Lung (tissue), 12 donors: ENCODE measurements around the gene TIMP3. TPM values are rescaled to one million over a fixed set of nuclear protein-coding genes. Genes with fewer than 3 reads are reported as not detected.

Source experiments
- ATAC-seq: fragments of 200-7000 bp; cut with Tn5 transposase; one replicate; pipeline ENCODE4 v1.9.1; 2020; ENCODE audit warnings: moderate number of reproducible peaks; ENCODE audit not compliant: insufficient read depth, low FRiP score
- DNase-seq, 3 donors: peaks; one replicate each; pipeline ENCODE4 v3.0.0-alpha.2; 2013 to 2017
- H3K27ac ChIP-seq, 2 donors: one replicate each; pipeline ENCODE4 v1.5.1; 2013; ENCODE audit warnings: mild to moderate bottlenecking in 2 of 2, moderate library complexity in 2 of 2, control low read depth in 1 of 2, inconsistent platforms in 1 of 2, low read depth in 1 of 2, low read length in 1 of 2
- H3K27me3 ChIP-seq, 3 donors: one replicate each; pipeline ENCODE4 v1.5.1; 2013; ENCODE audit warnings: low read length in 2 of 3; ENCODE audit not compliant: control insufficient read depth in 3 of 3, insufficient read depth in 3 of 3
- H3K36me3 ChIP-seq, 4 donors: one replicate each; pipeline ENCODE4 v1.5.1; 2013; ENCODE audit warnings: low read length in 4 of 4, mild to moderate bottlenecking in 1 of 4, moderate library complexity in 1 of 4; ENCODE audit not compliant: control insufficient read depth in 4 of 4, insufficient read depth in 4 of 4
- H3K4me1 ChIP-seq, 5 donors: one replicate each; pipeline ENCODE4 v1.5.1; 2013; ENCODE audit warnings: low read length in 5 of 5, mild to moderate bottlenecking in 2 of 5, moderate library complexity in 1 of 5; ENCODE audit not compliant: control insufficient read depth in 5 of 5, insufficient read depth in 5 of 5
- H3K4me3 ChIP-seq: one replicate; pipeline ENCODE4 v1.5.1; 2013; ENCODE audit warnings: mild to moderate bottlenecking, control low read depth, moderate library complexity
- H3K9ac ChIP-seq, 2 donors: one replicate each; pipeline ENCODE4 v1.5.1; 2013; ENCODE audit warnings: low read length in 2 of 2, control low read depth in 1 of 2; ENCODE audit not compliant: insufficient read depth in 1 of 2
- H3K9me3 ChIP-seq, 4 donors: one replicate each; pipeline ENCODE4 v1.5.1; 2013; ENCODE audit warnings: low read length in 3 of 4, mild to moderate bottlenecking in 1 of 4, moderate library complexity in 1 of 4; ENCODE audit not compliant: control insufficient read depth in 4 of 4, insufficient read depth in 3 of 4
- WGBS, 2 donors: extraction: QIAGEN DNeasy Blood & Tissue Kit; methylation state at CpG; one replicate each; pipeline ENCODE4 v1.1.7; 2013; 5-methylcytosine and 5-hydroxymethylcytosine counted together
- polyA plus RNA-seq, 2 donors: library from polyadenylated mRNA; stranded (reverse); fragments of 200-250 nt; gene quantifications; one replicate each; pipeline ENCODE4 v1.2.1, GENCODE V29; 2013
- total RNA-seq, 2 donors: library from RNA; depleted of rRNA in 1 of 2; stranded (reverse); fragments of >200 nt in 1 of 2; gene quantifications; one replicate each; pipeline ENCODE4 v1.2.1, GENCODE V29; 2014 to 2021
- TF ChIP-seq, protein P1 (sequence below): IDR thresholded peaks from 2 replicates; pipeline ENCODE4 v1.5.1; 2012; ENCODE audit warnings: mild to moderate bottlenecking; ENCODE audit errors: control extremely low read depth, extremely low read depth
- donor health status: control.
- donor health status: control.
- donor health status: Bipolar disorder and iron deficiency.
- donor health status: healthy.
- donor health status: DM: yes; HTN: yes; CAD: no.

Gene TIMP3
- total and polyA plus RNA-seq, 4 donors, result 129 to 547 (median 239) TPM

DNA sequence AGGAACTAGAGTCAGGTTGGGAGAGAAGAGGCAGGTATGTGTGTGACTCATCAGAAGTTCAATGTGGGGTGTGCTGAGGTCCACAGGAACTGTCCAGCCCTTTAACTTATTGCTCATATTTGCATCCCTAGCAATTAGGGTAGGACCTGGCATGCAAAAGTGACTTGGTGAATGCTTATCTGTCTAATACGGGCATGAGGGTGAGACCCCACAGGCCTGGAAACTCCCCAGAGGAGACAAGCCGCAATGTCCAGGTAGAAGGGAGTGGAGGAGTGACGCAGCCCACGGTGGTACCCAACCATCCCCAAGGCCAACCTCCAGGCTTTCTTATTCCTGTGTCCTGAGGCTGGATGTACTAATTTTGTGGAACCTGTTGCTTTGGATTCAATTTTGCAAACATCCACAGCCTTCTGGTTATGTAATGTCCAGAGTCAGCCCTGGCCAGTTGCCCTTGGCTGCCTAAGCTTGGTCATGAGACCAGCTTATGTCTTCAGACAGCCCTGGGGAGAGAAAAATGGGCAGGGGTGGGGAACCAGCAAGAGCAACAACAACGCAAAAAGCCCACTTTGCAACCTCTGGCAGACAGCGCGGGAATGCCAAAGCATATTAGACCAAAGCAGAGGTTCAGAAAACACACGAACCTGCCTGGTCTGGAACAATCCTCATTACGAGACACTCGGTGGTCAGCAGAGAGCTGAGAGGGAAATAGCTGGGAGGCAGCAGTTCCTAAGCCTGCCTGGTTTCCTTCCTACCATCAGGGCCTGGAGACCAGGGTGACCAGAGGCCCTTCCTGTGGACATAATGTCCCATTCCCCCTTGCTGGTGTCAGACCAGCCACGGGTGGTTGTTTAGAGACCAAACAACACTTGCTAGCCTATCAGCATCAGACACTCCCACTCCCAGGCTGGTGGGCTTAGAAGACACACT is 49.3 kb downstream of the TIMP3 start:
- ATAC-seq (no peak), DNase-seq (peak; percentile 30 to 74 (median 48))
- no peaks in the 10 kb centered on the region for H3K27me3 ChIP-seq
- no peak overlapping the region for H3K4me3 ChIP-seq
- no peaks in the 10 kb centered on the region for H3K9me3 ChIP-seq
- H3K4me1 ChIP-seq, result peaks cover 16 to 56% (median 31%) of the 10 kb centered on the region in 5 donors
- H3K9ac ChIP-seq, result no peak overlapping the region
- peak overlapping the region; percentile 67 to 74 for H3K27ac ChIP-seq
- TF ChIP-seq, protein P1, sequence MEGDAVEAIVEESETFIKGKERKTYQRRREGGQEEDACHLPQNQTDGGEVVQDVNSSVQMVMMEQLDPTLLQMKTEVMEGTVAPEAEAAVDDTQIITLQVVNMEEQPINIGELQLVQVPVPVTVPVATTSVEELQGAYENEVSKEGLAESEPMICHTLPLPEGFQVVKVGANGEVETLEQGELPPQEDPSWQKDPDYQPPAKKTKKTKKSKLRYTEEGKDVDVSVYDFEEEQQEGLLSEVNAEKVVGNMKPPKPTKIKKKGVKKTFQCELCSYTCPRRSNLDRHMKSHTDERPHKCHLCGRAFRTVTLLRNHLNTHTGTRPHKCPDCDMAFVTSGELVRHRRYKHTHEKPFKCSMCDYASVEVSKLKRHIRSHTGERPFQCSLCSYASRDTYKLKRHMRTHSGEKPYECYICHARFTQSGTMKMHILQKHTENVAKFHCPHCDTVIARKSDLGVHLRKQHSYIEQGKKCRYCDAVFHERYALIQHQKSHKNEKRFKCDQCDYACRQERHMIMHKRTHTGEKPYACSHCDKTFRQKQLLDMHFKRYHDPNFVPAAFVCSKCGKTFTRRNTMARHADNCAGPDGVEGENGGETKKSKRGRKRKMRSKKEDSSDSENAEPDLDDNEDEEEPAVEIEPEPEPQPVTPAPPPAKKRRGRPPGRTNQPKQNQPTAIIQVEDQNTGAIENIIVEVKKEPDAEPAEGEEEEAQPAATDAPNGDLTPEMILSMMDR, result no peak
- WGBS, 2 donors, result 73 to 78% methylated on average over 11 of the region's 11 CpGs
- H3K36me3 ChIP-seq, result peaks cover 5 to 22% (median 16%) of the 10 kb centered on the region in 4 donors

DNA sequence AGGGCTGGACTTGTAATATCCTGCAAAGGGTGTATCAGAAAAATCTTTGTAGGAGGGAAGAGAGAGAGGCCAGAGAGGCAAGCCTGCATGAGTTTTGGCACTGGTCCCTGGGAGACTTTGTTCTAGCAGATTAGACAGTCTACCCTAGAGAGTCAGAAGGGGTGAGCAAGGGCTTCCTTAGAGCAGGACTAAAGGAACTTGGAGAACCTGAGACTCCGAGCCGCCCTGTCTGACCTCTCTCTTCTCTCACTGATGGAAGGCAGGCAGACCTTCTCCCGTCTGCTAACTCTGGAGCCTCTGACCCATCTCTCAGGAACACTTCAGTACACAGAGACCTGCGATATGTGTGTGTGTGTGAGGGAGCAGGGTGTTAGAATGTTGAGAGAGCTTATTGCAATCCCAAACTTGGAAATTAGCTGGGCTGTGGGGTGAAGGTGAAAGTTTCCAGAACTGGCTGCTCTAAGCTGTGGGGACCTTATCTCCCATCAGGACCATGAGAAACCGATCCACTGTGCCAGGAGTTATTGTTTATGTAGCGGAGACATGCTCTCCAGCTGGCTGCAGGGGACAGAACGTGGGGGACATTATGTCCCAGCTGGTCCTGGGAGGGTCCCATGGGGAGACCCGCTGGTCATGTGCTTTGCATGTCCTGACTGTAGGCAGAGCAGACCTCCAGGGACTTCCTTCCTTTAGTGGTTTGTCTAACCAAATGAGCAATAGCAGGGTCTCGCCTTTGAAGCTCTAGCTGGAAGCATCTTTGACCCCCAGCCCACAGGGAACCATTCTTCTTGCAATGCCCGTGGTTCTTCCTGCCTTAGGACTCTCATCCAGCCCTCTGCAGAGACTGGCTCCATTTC is 51.1 kb downstream of the TIMP3 start:
- H3K4me1 ChIP-seq, result peaks cover 16 to 47% (median 27%) of the 10 kb centered on the region in 5 donors
- no peak overlapping the region for H3K9ac ChIP-seq
- TF ChIP-seq, protein P1, result no peak
- 35 to 42% methylated on average over 10 of the region's 10 CpGs for WGBS, 2 donors
- peak; percentile 75 to 87 (median 84) for DNase-seq
- ATAC-seq, result no peak
- no peaks in the 10 kb centered on the region for H3K9me3 ChIP-seq
- H3K27ac ChIP-seq, result peak overlapping the region; percentile 67
- H3K36me3 ChIP-seq, result peaks cover 9 to 33% (median 25%) of the 10 kb centered on the region in 4 donors
- H3K27me3 ChIP-seq, result no peaks in the 10 kb centered on the region
- no peak overlapping the region for H3K4me3 ChIP-seq

DNA sequence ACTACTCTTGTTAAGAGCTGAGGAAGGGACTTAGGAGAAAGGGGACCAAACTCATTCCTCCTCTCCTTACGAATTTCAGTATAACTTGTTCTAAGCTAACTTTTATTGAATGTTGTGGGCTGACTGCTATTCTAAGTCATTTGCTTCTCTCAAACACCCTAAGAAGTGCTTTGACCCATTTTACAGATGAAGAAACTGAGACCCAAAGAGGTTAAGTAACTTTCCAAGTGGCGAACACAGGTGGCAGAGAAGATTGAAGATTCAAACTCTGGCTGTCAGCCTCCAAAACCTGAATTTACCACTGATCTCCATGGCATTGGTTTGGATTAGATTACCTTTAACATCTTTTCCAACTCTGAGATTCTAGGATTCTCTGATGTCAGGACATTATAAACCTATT is 52.2 kb downstream of the TIMP3 start:
- 88 to 90% methylated on average over 2 of the region's 2 CpGs for WGBS, 2 donors
- H3K9me3 ChIP-seq, result no peaks in the 10 kb centered on the region
- TF ChIP-seq, protein P1, result no peak
- H3K36me3 ChIP-seq, result peaks cover 16 to 44% (median 33%) of the 10 kb centered on the region in 4 donors
- peaks cover 16 to 41% (median 27%) of the 10 kb centered on the region in 5 donors for H3K4me1 ChIP-seq
- DNase-seq (no peak), ATAC-seq (no peak)
- H3K27ac ChIP-seq, result no peak overlapping the region
- no peaks in the 10 kb centered on the region for H3K27me3 ChIP-seq
- no peak overlapping the region for H3K4me3 ChIP-seq
- H3K9ac ChIP-seq, result no peak overlapping the region
